A549 (cell line): ENCODE data around the gene ARHGAP40. TPM values are rescaled to one million over a fixed set of nuclear protein-coding genes. Genes with fewer than 3 reads are reported as not detected.

ENCODE experiments used
- ATAC-seq, 2 experiments: fragments of 200-7000 bp in 1 of 2; fragments of >200 bp in 1 of 2; cut with Nextera tagmentation in 1 of 2; cut with Tn5 transposase in 1 of 2; 3 replicates each; pipeline versions ENCODE4 v1.8.0 to v1.9.1; 2018 to 2020; ENCODE audit warnings: mild to moderate bottlenecking in 1 of 2, moderate library complexity in 1 of 2
- CTCF ChIA-PET: fragments of 300-600 bp; sonication (Branson Sonifier 250); formaldehyde crosslinking; extraction: SDS; loops from one replicate; lab custom pipeline; 2021; ENCODE audit warnings: antibody characterized with exemption, inconsistent platforms; lab: Yijun Ruan, JAX
- POLR2A ChIA-PET: fragments of 350-600 bp; formaldehyde crosslinking; extraction: SDS; loops from one replicate; lab custom pipeline; 2021; ENCODE audit warnings: antibody characterized with exemption, inconsistent platforms; lab: Yijun Ruan, JAX
- DNase-seq, 2 experiments: peaks; one replicate each; pipeline versions ENCODE4 v3.0.0 to v3.0.0-alpha.2; 2011 to 2016; ENCODE audit warnings: low read depth in 1 of 2, low spot score in 1 of 2
- FAIRE-seq: peaks from 2 replicates; lab custom pipeline; 2011; peaks lifted over from hg19 to GRCh38; lab: Jason Lieb, UNC
- H3K27ac ChIP-seq, 2 experiments: fragments of >200 bp; sonication (Bioruptor Twin); formaldehyde crosslinking; 3 replicates each; pipeline ENCODE4 v1.5.1; 2016 to 2017
- H3K4me1 ChIP-seq: fragments of >200 bp; sonication (Bioruptor Twin); formaldehyde crosslinking; 3 replicates; pipeline ENCODE4 v1.6.1; 2016
- H3K4me2 ChIP-seq: fragments of >200 bp; sonication (Bioruptor Twin); formaldehyde crosslinking; 3 replicates; pipeline ENCODE4 v1.6.1; 2016
- H3K4me3 ChIP-seq: fragments of >200 bp; sonication (Bioruptor Twin); formaldehyde crosslinking; 3 replicates; pipeline ENCODE4 v1.5.1; 2016
- H3K9me3 ChIP-seq: fragments of >200 bp; sonication (Bioruptor Twin); formaldehyde crosslinking; 3 replicates; pipeline ENCODE4 v1.6.1; 2016
- BCL3 ChIP-seq: fragments of >200 bp; sonication (Bioruptor Twin); formaldehyde crosslinking; IDR thresholded peaks from 3 replicates; pipeline ENCODE4 v1.6.1; 2016
- CBX2 ChIP-seq: fragments of 200-600 bp; sonication (generic); IDR thresholded peaks from 2 replicates; pipeline ENCODE4 v1.6.1; 2016; ENCODE audit warnings: low read depth, mild to moderate bottlenecking, borderline replicate concordance
- CEBPB ChIP-seq, 2 experiments: fragments of >200 bp in 1 of 2; sonication (Bioruptor Twin) in 1 of 2; formaldehyde crosslinking in 1 of 2; IDR thresholded peaks; 2 replicates each; pipeline ENCODE4 v1.6.1; 2012 to 2016
- CHD4 ChIP-seq: fragments of 200-600 bp; sonication (generic); IDR thresholded peaks from 2 replicates; pipeline ENCODE4 v1.6.1; 2016; ENCODE audit warnings: antibody characterized with exemption, mild to moderate bottlenecking, borderline replicate concordance
- EHF ChIP-seq: fragments of 250-450 bp; sonication (Bioruptor Pico); IDR thresholded peaks from 2 replicates; pipeline ENCODE4 v1.5.0; 2020; ENCODE audit warnings: mild to moderate bottlenecking
- ELK1 ChIP-seq: fragments of 150-350 bp; IDR thresholded peaks from 2 replicates; pipeline ENCODE4 v1.6.1; 2014; ENCODE audit warnings: low read depth, mild to moderate bottlenecking, low read length
- FOSL2 ChIP-seq, 2 experiments: fragments of 450-650 bp in 1 of 2; fragments of >200 bp in 1 of 2; sonication (Bioruptor Twin) in 1 of 2; formaldehyde crosslinking; IDR thresholded peaks; 2 replicates each; pipeline versions ENCODE4 v1.5.0 to v1.6.1; 2016 to 2020; ENCODE audit warnings: mild to moderate bottlenecking in 1 of 2, moderate library complexity in 1 of 2
- JUN ChIP-seq, 2 experiments: fragments of >200 bp; sonication (Bioruptor Twin); formaldehyde crosslinking; IDR thresholded peaks; 2 replicates in 1 of 2; 3 replicates in 1 of 2; pipeline ENCODE4 v1.6.1; 2016 to 2017
- KDM1A ChIP-seq: fragments of 200-600 bp; sonication (generic); IDR thresholded peaks from 2 replicates; pipeline ENCODE4 v1.6.1; 2016; ENCODE audit warnings: low read depth, mild to moderate bottlenecking
- MAFK ChIP-seq: fragments of 450-650 bp; IDR thresholded peaks from 2 replicates; pipeline ENCODE4 v1.6.1; 2014; ENCODE audit not compliant: partially characterized antibody
- MAZ ChIP-seq: fragments of 150-350 bp; IDR thresholded peaks from 2 replicates; pipeline ENCODE4 v1.6.1; 2014; ENCODE audit warnings: antibody characterized with exemption, low read depth, low read length, borderline replicate concordance
- MYC ChIP-seq: IDR thresholded peaks from 2 replicates; pipeline ENCODE4 v1.6.1; 2012; ENCODE audit warnings: mild to moderate bottlenecking, inconsistent platforms, low read length, improper control_type of control experiment, borderline replicate concordance
- POLR2AphosphoS2 ChIP-seq: conservative IDR thresholded peaks from 2 replicates; pipeline ENCODE4 v1.6.1; 2012; ENCODE audit warnings: low read length, improper control_type of control experiment, inconsistent platforms
- RAD21 ChIP-seq, 2 experiments: fragments of >200 bp in 1 of 2; sonication (Bioruptor Twin) in 1 of 2; formaldehyde crosslinking in 1 of 2; IDR thresholded peaks in 1 of 2; conservative IDR thresholded peaks in 1 of 2; 2 replicates in 1 of 2; 3 replicates in 1 of 2; pipeline ENCODE4 v1.6.1; 2012 to 2018; ENCODE audit warnings: inconsistent platforms in 1 of 2
- RARB ChIP-seq: fragments of 250-450 bp; sonication (Bioruptor Pico); IDR thresholded peaks from 2 replicates; pipeline ENCODE4 v1.8.0; 2021; ENCODE audit warnings: mild to moderate bottlenecking, moderate library complexity
- REST ChIP-seq: fragments of 200-600 bp; sonication (generic); IDR thresholded peaks from 2 replicates; pipeline ENCODE4 v1.6.1; 2016; ENCODE audit warnings: antibody characterized with exemption, mild to moderate bottlenecking, moderate library complexity
- TP53 ChIP-seq: fragments of 250-450 bp; sonication (Bioruptor Pico); IDR thresholded peaks from 2 replicates; pipeline ENCODE4 v1.5.0; 2021; ENCODE audit warnings: mild to moderate bottlenecking, moderate library complexity
- ZNF302 ChIP-seq: fragments of 250-450 bp; sonication (Bioruptor Pico); IDR thresholded peaks from 2 replicates; pipeline ENCODE4 v1.9.0; 2021; ENCODE audit warnings: inconsistent platforms, mild to moderate bottlenecking, moderate library complexity
- WGBS: methylation state at CpG from one replicate; pipeline ENCODE4 v1.1.6; 2017; ENCODE audit errors: missing lambda C conversion rate; 5-methylcytosine and 5-hydroxymethylcytosine counted together
- polyA plus RNA-seq, 4 experiments: library from polyadenylated mRNA; depleted of rRNA in 3 of 4; stranded (reverse); fragments of >200 nt; fragmentation: RNase III in 1 of 4; extraction: RNeasy Plus Mini Kit Qiagen cat#74134 plus additional on column Dnase treatment in 1 of 4; gene quantifications; 2 replicates in 3 of 4; 3 replicates in 1 of 4; pipeline ENCODE4 v1.2.3, GENCODE V29; 2011 to 2017

ARHGAP40 gene
- polyA plus RNA-seq, 2 of the 4 experiments (the other 2 are of a cell fraction) = not detected

GRCh38 chr20:38616457-38616856 lies 14.8 kb downstream of the ARHGAP40 start:
- POLR2A ChIA-PET = no interaction called here
- WGBS = 89% methylated on average over 4 of the region's 4 CpGs
- ATAC-seq = no peak
- H3K4me1 ChIP-seq = peaks cover 11% of the 10 kb centered on the region; the same call in 1 of the 3 replicates
- no peak for FAIRE-seq
- CTCF ChIA-PET = interaction anchor here (0.6 kb wide), 2 partner anchors 116 to 330 kb away, joined by 3 to 4 read pairs; no protein-coding TSS in a partner anchor
- TF ChIP-seq REST = no peak
- TF ChIP-seq EHF (CRISPR knock-in tag) = no peak
- no peak for TF ChIP-seq TP53 (CRISPR knock-in tag)
- no peak for TF ChIP-seq ELK1
- TF ChIP-seq BCL3 = no peak
- TF ChIP-seq MAFK = no peak
- TF ChIP-seq MAZ = no peak
- TF ChIP-seq POLR2AphosphoS2 = no peak
- TF ChIP-seq ZNF302 (CRISPR knock-in tag) = no peak
- TF ChIP-seq CBX2 = no peak
- TF ChIP-seq MYC = no peak
- no peak for TF ChIP-seq JUN (IDR thresholded peaks at IDR 0.05)
- no peak for TF ChIP-seq CHD4
- no peak overlapping the region for H3K27ac ChIP-seq
- no peaks in the 10 kb centered on the region for H3K9me3 ChIP-seq
- no peak overlapping the region for H3K4me3 ChIP-seq
- no peak overlapping the region for H3K4me2 ChIP-seq
- DNase-seq = no peak

DNA sequence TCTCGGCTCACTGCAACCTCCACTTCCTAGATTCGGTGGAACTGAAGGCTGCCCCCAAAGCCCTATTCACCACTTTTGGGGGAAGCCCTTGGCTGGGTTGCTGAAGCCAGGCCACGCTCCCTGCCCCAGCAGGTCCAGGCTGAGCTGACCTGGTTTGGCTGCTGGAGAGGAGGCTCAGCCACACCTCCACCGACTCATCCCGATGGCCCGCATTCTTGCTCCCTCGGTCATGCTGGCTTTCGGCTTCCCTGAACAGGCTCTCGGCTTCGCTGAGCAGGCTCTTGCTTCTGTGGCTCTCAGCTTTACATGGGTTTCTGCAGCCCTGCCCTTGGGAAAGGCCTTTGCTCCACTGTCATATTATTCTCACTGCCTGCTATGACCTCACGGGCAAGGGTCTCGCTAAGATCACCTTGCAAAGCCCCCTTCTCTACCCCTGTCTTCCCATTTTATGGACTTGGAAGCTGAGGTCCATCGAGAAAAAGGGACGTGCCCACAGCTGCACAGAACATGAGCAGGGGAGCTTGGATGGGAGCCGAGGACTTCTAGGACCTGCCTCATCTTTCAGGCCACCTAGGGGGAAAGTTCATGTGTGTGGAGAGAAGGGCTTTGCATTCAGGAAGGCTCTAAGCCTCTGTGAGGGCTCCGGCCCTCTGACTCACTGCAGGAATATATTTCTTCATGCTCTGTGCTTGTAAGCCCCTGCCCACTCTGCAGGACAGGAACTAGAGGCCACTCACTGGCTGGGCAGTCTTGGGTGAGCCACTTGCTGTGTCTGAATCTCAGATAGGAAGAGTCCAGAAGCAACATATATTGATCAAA lies 15.6 kb downstream of the ARHGAP40 start:
- Histone ChIP-seq H3K4me3 (no peak overlapping the region), H3K9me3 (no peaks in the 10 kb centered on the region)
- CTCF ChIA-PET = interaction anchor here (0.6 to 1.7 kb wide), 4 partner anchors 12 to 58 kb away, joined by 3 to 9 read pairs (median 4); no protein-coding TSS in a partner anchor
- WGBS = 48% methylated on average over 11 of the region's 16 CpGs
- ATAC-seq (peak; percentile 85 to 86), DNase-seq (peak; percentile 34 to 38), FAIRE-seq (no peak)
- POLR2A ChIA-PET = interaction anchor here (0.8 kb wide), 1 partner anchor 13 kb away, joined by 3 read pairs; no protein-coding TSS in a partner anchor
- no peak for TF ChIP-seq RARB (CRISPR knock-in tag)
- TF ChIP-seq CEBPB (IDR thresholded peaks at IDR 0.05) = no peak
- no peak for TF ChIP-seq FOSL2 (IDR thresholded peaks at IDR 0.05)
- no peak for TF ChIP-seq FOSL2 (CRISPR knock-in tag; IDR thresholded peaks at IDR 0.05)
- no peak for TF ChIP-seq EHF (CRISPR knock-in tag)
- 0 out of 2 replicates have a peak, but pooled peaks have one; percentile 23 for TF ChIP-seq KDM1A
- TF ChIP-seq RAD21 (conservative IDR thresholded peaks at IDR 0.05 in 1 of 2, IDR thresholded peaks at IDR 0.05 in 1 of 2) = no peak
- TF ChIP-seq, all 56 proteins: peak for 1
- Histone ChIP-seq H3K4me1 (peaks cover 11% of the 10 kb centered on the region; the same call in 1 of the 3 replicates), H3K4me2 (0 out of 3 replicates have a peak overlapping the region, but pooled peaks have one; percentile 2), H3K27ac (peak overlapping the region in 1 of 2 experiments; percentile 25; a peak in 2 of 6 replicates)
